ENCODE results near the gene MAP4K4.

DNA sequence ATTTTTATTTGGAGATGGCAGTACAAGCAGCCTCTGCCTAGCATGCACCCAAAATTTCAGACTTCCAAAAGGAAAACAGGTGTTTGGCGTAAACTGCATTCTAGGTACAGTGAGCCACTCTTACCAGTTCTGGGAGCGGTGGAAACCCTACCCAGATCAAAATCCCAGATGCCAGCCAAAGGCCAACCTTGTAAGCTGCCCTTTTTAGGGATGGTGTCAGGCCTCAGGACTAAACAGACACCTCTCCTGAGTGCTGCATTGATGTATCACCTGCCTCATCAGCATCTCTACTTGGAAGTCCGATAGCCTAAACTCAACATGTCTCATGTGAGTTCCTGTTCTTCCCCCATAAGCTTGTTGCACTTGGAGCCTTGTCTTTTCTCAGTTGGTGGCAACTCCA, 104.0 kb downstream of the MAP4K4 start:
- no peak for TF ChIP-seq CTCF (conservative IDR thresholded peaks at IDR 0.05; ENCODE audit: low read length)
- TF ChIP-seq EZH2phosphoT487 (IDR thresholded peaks at IDR 0.05; ENCODE audit: borderline replicate concordance) = no peak
